ENCODE measurements around the gene TDRD7. TPM values are rescaled to one million over a fixed set of nuclear protein-coding genes. Genes with fewer than 3 reads are reported as not detected.

Gene TDRD7
- polyA plus RNA-seq, 1 of the 3 experiments (the other 2 are of a cell fraction), result 4.9 TPM

DNA sequence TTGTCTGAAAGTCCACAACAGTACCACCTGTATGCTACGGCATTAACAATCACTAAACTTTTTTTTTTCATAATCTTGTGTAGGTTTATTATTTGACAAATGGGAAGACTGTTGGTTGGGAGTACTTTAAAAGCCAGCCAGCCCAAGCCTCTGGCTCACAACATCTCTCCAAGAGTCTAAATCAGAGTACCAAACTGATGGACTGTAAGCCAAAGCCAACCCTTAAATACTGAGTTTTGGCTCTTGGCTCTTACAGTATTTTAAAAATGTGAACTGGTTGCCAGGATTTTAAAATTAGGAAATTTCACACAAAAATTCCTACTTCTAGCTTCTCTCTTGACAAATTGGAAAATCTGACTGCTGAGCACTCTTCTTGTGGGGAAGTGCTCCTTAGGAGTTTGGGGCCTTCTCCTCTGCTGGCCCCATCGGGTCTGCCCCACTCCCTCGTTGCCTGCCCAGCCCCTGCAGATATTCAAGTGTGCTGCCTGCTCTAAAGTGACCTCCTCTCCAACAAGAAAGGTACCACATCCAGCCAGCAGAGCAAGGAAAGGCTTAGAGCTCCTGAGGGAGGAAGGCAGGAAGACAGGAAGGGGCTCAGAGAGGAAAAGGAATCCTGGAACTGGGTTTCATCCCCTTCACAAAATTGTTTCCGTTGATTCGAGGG is 67.7 kb downstream of the TDRD7 start:
- Histone ChIP-seq H3K4me2 (no peak overlapping the region), H3K9me2 (no peaks in the 10 kb centered on the region; the same call in 1 of the 2 replicates), H4K20me1 (ENCODE audit: insufficient read depth) (no peaks in the 10 kb centered on the region), H3K4me3 (ENCODE audit: low read depth in 2 of 2, low read length in 1 of 2) (no peak overlapping the region), H3K9ac (no peak overlapping the region), H3K27me3 (ENCODE audit: insufficient read depth) (no peaks in the 10 kb centered on the region), H3K27ac (ENCODE audit: low read depth in 2 of 2, low read length in 1 of 2) (no peak overlapping the region; a peak in 1 of 4 replicates), H3K9me3 (no peaks in the 10 kb centered on the region), H2AFZ (ENCODE audit: low read depth) (no peak overlapping the region), H3K4me1 (ENCODE audit: control insufficient read depth in 1 of 2, insufficient read depth in 2 of 2, low read depth in 1 of 2, low read length in 1 of 2) (peaks cover 0 to 29% of the 10 kb centered on the region in 2 experiments; a peak in 3 of 4 replicates), H3F3A (replicated peaks; ENCODE audit: insufficient read depth) (no peaks in the 10 kb centered on the region), H3K79me2 (ENCODE audit: insufficient read depth) (no peaks in the 10 kb centered on the region), H3K36me3 (replicated peaks in 1 of 2; ENCODE audit: control insufficient read depth in 1 of 2, insufficient read depth in 2 of 2, low read length in 1 of 2) (peaks cover 15 to 28% of the 10 kb centered on the region in 2 experiments)
- POLR2A ChIA-PET, result interaction anchor here (0.6 kb wide), 1 partner anchor 83 kb away, joined by 4 read pairs; no protein-coding TSS in a partner anchor
- WGBS (ENCODE audit: low lambda C conversion rate), result 90% methylated on average over 5 of the region's 5 CpGs
- CTCF ChIA-PET, result interaction anchor here (0.8 to 4.7 kb wide), 6 partner anchors 10 to 136 kb away, joined by 3 to 59 read pairs (median 21); partner anchors contain the start of gene TMOD1
- no peak for TF ChIP-seq RFX5 (IDR thresholded peaks at IDR 0.05; ENCODE audit: low read length)
- no peak for TF ChIP-seq TEAD4 (IDR thresholded peaks at IDR 0.05; ENCODE audit: borderline replicate concordance, insufficient read depth)
- TF ChIP-seq, protein P1, sequence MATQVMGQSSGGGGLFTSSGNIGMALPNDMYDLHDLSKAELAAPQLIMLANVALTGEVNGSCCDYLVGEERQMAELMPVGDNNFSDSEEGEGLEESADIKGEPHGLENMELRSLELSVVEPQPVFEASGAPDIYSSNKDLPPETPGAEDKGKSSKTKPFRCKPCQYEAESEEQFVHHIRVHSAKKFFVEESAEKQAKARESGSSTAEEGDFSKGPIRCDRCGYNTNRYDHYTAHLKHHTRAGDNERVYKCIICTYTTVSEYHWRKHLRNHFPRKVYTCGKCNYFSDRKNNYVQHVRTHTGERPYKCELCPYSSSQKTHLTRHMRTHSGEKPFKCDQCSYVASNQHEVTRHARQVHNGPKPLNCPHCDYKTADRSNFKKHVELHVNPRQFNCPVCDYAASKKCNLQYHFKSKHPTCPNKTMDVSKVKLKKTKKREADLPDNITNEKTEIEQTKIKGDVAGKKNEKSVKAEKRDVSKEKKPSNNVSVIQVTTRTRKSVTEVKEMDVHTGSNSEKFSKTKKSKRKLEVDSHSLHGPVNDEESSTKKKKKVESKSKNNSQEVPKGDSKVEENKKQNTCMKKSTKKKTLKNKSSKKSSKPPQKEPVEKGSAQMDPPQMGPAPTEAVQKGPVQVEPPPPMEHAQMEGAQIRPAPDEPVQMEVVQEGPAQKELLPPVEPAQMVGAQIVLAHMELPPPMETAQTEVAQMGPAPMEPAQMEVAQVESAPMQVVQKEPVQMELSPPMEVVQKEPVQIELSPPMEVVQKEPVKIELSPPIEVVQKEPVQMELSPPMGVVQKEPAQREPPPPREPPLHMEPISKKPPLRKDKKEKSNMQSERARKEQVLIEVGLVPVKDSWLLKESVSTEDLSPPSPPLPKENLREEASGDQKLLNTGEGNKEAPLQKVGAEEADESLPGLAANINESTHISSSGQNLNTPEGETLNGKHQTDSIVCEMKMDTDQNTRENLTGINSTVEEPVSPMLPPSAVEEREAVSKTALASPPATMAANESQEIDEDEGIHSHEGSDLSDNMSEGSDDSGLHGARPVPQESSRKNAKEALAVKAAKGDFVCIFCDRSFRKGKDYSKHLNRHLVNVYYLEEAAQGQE (IDR thresholded peaks at IDR 0.05; ENCODE audit: low read depth, low read length), result no peak
- TF ChIP-seq, protein P2, sequence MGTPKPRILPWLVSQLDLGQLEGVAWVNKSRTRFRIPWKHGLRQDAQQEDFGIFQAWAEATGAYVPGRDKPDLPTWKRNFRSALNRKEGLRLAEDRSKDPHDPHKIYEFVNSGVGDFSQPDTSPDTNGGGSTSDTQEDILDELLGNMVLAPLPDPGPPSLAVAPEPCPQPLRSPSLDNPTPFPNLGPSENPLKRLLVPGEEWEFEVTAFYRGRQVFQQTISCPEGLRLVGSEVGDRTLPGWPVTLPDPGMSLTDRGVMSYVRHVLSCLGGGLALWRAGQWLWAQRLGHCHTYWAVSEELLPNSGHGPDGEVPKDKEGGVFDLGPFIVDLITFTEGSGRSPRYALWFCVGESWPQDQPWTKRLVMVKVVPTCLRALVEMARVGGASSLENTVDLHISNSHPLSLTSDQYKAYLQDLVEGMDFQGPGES (IDR thresholded peaks at IDR 0.05; ENCODE audit: low read depth, low read length), result no peak
- TF ChIP-seq PBX3 (IDR thresholded peaks at IDR 0.05), result no peak
- TF ChIP-seq USF2 (IDR thresholded peaks at IDR 0.05; ENCODE audit: borderline replicate concordance, low read depth, low read length), result no peak
- TF ChIP-seq TAF1 (IDR thresholded peaks at IDR 0.05; ENCODE audit: borderline replicate concordance, low read depth, low read length), result no peak
- no peak for TF ChIP-seq EZH2phosphoT487 (IDR thresholded peaks at IDR 0.05; ENCODE audit: borderline replicate concordance, low read depth)
- no peak for DNase-seq

Data from SK-N-SH (cell line).